ENCODE results near the gene KCNMB4.

KCNMB4 gene, protein sequence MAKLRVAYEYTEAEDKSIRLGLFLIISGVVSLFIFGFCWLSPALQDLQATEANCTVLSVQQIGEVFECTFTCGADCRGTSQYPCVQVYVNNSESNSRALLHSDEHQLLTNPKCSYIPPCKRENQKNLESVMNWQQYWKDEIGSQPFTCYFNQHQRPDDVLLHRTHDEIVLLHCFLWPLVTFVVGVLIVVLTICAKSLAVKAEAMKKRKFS

DNA sequence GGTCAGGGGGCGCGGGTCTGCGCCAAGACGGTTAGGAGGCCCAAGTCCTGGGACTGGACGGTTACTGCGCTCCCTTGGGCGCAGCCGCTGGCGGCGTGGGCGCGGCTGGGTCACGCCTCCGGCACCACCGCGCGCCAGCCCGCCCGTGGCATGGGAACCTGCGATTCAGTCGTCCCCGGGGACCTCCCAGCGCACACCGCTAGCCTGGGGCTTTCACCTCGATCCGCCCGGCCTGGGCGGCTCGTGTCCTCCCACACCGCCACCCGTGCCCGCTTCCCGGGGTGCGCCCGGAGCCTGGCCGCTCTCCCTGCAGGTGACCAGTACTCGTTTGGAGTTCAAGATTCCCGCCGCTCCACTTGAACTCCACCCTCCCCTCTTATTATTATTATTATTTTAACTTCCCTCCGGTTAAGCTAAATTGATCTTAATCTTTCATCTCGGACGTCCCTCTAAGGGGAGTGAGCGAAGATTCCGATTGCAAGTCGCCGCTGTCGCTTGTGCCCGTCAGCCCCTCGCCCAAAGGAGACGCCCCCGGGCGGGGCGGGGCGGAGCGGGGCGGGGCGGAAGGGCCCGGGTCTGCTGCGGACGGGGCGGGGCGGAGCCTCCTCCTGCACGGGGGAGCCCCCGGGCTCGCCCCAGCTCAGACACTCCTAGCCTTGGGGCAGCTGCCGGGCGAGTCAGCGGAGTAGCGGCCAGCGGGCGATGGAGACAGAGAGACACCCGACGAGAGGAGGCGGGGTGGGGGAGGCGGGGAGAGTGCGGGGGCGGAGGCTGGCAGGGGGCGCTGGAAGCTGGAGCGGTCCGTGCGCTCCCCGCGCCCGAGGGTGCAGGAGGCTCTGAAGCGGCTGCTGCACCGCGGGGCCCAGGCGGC is at the start of gene KCNMB4:
KCNMB4 (plus strand) TSS at position 643 of the 871 bp plus-strand sequence. CDS start 445 bp downstream, outside the sequence.
- peak; percentile 83 for DNase-seq (ENCODE audit: low spot score)

DNA sequence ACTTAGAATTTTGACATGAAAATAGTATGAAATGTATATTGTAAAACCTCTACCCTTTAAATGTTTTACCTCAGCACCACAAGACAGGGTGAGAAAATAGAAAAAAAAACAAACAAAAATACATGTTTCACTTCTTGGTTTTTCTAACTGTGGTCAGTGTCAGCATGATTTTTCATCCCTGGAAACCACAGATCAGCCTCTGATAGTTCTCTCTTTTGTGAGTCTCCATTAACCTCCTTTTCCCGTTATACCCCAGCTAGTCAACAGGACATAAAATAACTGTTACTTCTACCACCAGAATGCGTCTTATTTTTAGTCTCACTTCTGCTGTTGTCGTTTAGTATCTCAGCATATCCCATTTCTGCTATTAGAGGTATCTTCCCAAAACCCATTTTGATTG is 48.3 kb upstream of the KCNMB4 start:
- no peak for DNase-seq (ENCODE audit: low spot score)

DNA sequence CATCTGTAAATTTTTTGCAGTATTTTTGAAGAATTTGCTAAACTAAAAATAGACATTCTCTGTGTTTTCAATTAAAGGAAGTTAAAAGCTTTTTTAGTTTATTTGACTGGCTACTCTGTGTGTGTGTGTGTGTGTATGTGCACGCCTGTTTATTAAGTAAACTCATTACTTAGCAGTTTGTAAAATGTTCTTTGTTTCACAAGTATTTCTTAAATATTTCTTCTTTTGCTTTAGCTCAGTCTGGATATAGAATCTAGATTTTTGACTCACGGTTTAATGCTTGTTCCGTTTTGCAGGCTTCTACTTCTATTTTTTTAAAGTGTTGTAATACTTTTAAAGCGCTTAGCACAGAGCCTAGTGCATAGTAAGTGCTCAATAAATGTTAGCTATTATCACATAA is 46.5 kb upstream of the KCNMB4 start:
- no peak for DNase-seq (ENCODE audit: low spot score)

DNA sequence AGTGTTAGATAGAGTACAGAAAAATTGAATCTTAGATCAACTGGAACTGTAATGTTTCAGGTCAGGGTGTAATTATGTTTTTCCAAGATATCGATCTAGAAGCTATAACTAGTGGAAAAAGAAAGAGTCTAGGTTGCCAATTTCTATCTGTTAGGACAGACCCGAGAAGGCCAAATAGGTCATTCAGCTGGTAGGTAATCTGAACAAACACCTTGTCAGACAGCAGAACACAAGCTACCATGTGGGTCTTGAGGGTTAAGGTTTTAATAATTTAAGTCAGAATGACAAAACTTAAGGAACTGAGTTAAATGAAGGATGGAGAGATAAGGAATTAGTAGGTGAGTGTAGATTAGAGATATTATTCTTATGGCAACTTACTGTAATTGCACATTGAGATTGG is 44.9 kb upstream of the KCNMB4 start:
- no peak for DNase-seq (ENCODE audit: low spot score)

DNA sequence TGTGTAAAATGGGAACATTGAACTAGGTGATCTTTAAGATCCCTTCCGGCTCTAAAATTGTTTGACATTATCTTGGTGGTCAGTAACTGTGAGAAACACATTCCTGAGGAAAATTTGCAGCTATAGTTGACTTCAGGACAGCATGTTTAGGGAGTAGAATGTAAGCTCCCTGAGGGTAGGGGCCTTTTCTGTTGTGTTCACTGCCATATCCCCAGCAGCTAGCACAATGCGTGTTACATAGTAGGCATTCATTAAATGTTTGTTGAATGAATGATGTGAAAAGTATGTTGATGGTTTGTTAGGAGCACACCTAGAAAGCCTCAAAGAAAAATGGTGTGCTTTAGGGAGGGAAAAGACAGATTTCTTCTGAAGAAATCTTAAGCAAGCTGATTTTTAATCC is 38.5 kb upstream of the KCNMB4 start:
- DNase-seq (ENCODE audit: low spot score) = no peak

DNA sequence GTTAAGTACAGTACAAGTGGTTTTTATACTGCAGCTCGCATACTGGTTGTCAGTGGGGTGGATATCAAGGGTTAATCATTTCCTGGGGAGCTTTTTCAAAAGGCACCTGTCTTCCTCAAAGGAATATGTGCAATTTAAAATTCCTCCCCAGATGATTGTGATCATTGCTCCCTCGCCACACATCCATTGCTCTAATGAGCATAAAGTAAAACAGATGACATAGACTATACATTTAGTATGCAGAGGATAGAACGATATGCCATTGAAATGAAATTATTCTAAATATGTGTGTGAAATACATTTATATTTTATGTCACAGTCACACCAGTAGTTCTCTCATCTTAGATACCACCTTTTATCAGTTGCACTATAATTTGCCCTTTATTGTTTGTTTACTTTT is 36.4 kb upstream of the KCNMB4 start:
- no peak for DNase-seq (ENCODE audit: low spot score)

DNA sequence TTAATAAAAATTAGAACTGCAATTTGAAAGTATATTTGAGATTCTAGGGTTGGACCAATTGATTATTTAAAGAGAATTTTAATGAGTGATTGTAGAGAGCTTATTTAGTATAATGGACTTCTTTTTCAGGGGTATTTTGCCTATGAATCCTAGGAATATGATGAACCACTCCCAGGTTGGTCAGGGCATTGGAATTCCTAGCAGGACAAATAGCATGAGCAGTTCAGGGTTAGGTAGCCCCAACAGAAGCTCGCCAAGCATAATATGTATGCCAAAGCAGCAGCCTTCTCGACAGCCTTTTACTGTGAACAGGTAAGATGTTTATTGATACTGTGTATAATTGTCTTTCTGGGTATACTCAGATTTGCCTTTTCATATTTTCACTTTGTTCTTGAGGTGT is 35.9 kb upstream of the KCNMB4 start:
- DNase-seq (ENCODE audit: low spot score) = no peak

DNA sequence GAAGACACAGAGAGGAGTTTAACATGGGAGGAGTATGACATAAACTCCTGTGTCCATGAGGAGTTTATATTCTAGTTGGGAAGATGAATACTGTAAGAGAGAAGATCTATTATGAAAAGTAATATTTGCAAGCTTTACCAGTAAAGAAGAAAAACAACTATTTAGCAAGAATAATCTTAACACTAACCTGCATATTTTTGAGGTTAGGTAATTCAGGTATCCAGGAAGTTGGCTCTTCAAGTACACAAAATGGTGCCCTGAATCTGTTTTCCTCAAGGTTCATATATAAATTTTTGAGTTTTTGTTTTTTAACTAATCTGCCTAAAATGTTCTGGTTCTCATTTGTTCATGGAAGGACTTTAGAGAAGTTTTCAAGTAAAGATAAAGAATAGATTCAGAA is 33.9 kb upstream of the KCNMB4 start:
- DNase-seq (ENCODE audit: low spot score) = no peak

DNA sequence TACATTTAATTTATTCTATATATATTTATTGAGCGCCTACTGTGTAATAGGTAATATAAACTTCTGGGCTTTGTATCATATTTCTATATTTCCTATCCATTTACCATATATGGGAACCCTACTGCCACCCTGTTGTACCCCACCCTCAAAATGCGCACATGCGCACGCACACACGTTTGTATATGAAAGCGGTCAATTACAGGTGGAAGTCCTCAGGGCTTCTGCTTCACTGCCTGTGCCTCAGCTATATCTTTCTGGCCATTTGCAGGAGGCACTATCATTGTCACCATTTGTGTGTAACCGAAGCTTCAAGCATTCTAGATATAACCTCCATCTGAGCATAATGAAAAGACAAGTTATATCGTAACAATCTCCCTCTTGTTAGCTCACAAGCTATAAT is 31.3 kb upstream of the KCNMB4 start:
- DNase-seq (ENCODE audit: low spot score) = no peak

DNA sequence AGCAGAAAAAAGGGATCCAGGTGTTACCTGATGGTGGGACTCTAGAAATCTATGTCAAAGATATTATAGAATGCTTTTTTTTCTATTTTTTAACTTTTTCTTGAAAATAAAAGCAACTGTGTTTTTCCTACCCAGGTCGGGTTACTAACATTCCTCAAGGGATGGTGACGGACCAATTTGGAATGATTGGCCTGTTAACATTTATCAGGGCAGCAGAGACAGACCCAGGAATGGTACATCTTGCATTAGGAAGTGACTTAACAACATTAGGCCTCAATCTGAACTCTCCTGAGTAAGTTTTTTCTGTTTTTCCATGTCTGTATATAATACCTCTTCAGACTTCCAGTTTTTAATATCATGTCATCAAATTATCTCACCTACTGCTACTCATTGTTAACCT is 27.6 kb upstream of the KCNMB4 start:
- no peak for DNase-seq (ENCODE audit: low spot score)

DNA sequence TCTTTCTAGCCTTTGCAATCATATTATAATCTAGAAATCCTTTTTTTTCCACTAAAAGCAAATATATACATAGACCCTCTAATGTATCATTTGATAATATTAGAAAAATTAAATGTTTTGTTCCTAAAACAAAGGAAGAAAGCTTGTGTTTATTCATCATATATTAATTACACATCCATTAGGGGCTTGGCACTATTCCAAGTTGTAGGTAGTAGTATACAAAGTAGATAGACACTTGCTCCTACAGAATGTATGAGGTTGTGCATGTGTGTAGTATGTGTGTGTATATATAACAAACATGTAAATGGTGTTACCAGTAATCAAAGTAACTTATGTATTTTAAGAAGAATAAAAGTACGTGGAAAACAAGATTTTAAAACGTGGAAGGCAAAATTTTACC is 15.0 kb upstream of the KCNMB4 start:
- no peak for DNase-seq (ENCODE audit: low spot score)

DNA sequence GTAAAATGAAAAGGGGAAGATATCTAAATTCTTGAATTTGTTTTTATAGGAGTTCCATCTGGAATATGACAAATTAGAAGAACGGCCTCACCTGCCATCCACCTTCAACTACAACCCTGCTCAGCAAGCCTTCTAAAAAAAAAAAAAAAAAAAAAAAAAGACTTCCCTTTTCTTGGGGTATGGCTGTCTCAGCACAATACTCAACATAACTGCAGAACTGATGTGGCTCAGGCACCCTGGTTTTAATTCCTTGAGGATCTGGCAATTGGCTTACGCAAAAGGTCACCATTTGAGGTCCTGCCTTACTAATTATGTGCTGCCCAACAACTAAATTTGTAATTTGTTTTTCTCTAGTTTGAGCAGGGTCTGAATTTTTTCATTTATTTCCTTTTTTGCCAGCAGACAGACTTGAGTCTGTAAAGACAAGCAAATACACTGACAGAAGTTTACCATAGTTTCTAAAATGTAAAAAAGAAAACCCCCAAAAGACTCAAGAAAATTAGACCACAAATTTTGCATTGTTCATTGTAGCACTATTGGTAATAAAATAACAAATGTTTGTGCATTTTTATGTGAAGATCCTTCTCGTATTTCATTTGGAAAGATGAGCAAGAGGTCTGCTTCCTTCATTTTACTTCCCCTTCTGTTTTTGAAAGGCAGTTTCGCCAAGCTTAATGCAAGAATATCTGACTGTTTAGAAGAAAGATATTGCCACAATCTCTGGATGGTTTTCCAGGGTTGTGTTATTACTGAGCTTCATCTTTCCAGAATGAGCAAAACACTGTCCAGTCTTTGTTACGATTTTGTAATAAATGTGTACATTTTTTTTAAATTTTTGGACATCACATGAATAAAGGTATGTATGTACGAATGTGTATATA is 12.1 kb upstream of the KCNMB4 start:
- DNase-seq (ENCODE audit: low spot score) = no peak

DNA sequence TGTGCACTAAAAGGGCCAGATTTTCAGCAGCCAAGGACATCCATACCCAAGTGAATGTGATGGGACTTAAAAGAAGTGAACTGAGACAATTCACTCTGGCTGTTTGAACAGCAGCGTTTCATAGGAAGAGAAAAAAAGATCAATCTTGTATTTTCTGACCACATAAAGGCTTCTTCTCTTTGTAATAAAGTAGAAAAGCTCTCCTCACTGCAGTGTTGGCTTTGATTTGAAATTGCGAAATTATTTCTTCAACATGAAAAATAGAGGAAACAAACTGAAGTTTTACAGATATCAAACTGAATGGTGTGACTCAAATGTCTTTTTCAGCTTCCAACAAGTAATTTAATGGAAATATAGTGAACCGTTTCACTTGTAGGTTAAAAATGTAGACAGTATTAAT is 11.3 kb upstream of the KCNMB4 start:
- no peak for DNase-seq (ENCODE audit: low spot score)

DNA sequence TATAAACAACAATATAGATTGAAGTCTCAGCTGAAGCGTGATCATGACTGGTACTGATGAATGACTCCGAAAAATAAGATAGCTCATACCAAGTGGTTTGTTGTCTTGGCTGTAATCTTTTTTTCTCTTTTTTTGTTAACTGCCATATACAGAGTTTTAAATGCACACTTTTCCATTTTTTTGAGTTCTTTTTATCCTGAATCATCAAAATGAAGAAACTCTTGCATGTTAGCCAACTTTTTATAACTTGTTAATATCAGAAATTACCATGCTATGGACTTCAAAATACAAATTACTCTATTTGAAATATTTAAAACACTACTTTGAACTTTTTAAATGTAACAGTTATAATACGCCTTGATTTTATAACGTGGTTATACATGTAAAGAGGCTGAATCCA is 10.1 kb upstream of the KCNMB4 start:
- DNase-seq (ENCODE audit: low spot score) = no peak

DNA sequence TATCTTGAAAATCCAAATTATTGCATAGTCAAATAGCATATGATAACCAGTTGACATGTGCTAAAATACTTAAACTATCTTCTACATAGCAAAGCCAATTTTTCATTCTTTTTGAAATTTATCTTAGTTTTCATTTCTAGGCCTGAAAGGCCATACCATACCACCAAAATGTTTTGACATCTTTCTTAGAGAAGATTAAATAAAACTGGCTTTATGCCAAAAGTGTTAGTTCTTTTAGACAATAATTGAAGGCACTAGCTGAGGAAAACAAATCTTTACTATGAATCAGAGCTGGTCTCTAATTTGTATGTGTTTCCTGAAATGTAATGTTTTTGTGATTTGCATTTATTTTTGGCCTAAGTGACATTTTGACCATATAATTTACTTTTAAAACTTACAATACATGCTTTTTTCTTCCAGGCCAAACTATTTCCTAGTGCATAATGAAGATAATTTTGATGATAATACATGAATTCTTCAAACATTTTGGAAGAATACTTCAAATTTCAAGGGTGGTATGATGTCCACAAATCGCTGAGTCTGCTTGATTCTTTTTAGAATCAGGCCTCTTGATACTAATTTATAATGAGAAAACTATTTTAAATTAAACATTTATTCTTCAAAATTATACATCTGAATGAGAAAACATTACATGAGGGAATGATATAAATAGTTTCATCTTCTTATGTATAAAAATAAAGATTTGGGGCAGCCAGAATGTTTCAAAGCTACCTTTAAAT is 6.5 kb upstream of the KCNMB4 start:
- no peak for DNase-seq (ENCODE audit: low spot score)

DNA sequence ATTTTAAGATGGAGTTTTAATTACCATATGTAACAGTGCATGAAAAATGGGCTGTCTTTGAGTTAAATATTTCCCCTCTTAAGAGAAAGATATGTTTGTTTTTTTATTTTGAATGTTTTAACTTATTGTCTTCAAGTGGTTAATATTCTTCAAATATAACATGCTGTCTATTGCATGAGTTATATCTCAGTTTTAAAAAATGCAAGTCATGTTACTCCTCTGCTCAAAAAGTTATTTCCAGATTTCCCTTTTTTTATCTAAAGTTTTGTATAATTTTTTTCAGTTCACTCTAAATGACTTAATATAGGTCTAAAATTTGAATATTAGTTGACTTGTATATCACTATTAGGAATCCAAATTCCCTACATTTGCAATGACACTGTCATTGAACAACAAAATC is 5.9 kb upstream of the KCNMB4 start:
- DNase-seq (ENCODE audit: low spot score) = no peak

DNA sequence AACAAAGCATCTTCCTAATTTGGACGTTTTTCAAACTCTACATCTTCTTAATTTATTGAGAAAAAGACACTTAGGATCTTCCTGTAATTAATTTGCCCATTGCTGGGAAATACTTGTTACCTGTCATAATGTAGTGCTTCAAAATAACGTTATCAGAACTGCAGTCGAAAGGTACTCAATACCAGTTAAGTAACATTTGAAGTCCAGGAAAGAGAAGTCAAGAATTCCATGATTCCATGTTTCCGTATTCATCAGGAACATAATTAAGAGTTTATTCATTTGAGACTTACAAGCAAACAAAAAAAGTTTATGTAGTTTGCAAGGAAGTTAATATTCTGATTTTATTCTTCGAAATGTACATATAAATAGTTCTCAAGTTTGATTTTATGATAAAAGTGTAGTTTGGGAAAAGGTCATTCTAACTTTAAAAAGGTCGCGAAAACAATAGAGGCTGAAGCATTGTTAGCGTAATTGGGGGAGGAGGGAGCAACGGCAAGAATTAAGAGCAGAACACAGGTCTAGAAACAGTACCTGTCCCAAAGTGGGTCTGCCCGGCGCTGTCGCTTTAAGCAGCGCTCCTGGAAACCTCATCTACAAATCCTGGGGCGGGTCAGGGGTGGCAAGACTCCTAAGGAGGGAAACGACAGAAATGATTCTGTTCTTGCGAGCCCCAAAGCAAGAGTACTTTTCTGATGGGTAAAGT is 1.2 kb upstream of the KCNMB4 start:
- DNase-seq (ENCODE audit: low spot score) = no peak

DNA sequence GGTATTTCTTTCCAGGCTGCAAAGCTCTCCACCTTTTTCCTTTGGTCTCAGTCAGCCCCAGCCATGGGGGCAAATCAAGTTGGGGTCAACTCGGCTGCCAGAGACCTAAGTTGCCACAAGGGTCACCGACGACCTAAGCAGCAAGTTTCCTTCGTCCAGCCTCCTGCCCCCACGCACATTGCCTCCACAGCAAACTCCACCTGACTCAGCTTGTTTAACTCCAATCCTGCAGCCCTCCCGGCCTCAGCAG is 767 bp upstream of the KCNMB4 start:
- DNase-seq (ENCODE audit: low spot score) = no peak

DNA sequence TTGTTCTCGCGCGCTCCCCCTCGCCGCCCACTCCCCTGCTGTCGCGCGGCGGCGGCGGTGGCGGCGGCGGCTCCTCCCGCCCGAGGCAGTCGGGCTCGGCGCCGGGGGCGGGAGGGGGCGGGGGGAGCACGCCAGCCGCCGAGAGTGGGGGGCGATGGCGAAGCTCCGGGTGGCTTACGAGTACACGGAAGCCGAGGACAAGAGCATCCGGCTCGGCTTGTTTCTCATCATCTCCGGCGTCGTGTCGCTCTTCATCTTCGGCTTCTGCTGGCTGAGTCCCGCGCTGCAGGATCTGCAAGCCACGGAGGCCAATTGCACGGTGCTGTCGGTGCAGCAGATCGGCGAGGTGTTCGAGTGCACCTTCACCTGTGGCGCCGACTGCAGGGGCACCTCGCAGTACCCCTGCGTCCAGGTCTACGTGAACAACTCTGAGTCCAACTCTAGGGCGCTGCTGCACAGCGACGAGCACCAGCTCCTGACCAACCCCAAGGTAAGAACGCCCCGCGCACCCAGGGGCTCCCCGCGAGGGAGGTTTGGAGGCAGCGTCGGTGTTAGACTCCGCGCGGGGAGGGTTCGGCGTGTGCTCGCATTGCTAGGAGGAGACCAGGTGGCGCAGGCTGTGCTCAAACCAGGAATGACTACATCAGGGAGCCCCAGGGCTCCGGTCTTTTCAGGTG is 629 bp downstream of the KCNMB4 start:
- peak; percentile 51 for DNase-seq (ENCODE audit: low spot score)

DNA sequence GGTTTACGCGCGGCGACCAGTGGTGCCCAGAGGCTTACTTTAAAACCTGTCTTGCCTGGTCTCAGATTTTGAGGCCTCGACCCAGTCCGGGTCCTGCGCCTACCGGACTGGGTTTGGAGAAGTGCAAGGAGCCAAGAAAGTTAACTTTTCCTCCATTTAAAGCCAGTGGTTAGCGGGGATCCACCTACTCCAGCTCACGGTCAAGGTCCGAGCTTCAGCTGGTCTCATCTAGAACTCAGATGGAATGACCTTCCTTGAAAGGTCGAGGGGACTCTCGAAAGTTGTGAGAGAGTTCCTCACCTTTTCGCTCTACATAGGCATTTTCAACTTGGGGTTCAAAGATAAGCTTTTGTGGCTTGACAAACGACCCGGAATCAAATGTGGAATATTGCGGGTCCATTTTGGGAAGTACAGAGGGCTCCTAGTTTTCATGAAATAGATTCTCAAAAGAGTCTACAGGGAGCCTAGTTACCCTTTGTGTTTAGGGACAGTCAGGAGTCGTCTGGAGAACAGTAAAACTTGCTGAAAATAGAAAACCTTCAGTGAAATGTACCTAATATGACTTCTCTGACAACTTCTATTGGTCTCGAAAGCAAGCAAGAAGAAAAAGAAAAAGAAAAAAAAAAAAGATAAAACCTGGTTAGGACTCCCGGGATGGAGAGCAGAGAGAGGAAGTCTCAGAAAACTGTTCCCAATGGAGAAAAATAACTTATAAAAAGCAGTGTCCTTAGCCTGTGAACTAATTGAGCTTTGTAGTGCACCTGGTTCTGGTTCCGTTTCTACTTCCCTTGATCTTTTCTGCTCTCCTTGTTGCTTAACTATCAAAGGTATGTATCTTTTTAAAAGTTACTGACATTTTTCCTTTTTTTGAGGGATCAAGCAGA is 1.4 kb downstream of the KCNMB4 start:
- DNase-seq (ENCODE audit: low spot score) = peak; percentile 9

All from HuH-7 (cell line).